Tibial nerve (tissue), 4 donors: ENCODE results near the gene CDKN2B-AS1. TPM values are rescaled to one million over a fixed set of nuclear protein-coding genes. Genes with fewer than 3 reads are reported as not detected.

ENCODE experiments used
- DNase-seq, 2 donors: peaks; one replicate each; pipeline ENCODE4 v3.0.0-alpha.2; 2019; ENCODE audit warnings: low spot score in 2 of 2
- H3K27ac ChIP-seq, 4 donors: fragments of 200-600 bp; sonication (generic) in 3 of 4; one replicate each; pipeline ENCODE4 v1.5.1; 2017 to 2019; ENCODE audit warnings: mild to moderate bottlenecking in 1 of 4
- H3K27me3 ChIP-seq, 2 donors: fragments of 200-600 bp; sonication (generic) in 1 of 2; one replicate each; pipeline versions ENCODE4 v1.5.1 to v1.6.0; 2017 to 2019
- H3K36me3 ChIP-seq, 3 donors: fragments of 200-600 bp; sonication (generic); one replicate each; pipeline ENCODE4 v1.5.1; 2018 to 2019
- H3K4me1 ChIP-seq, 4 donors: fragments of 200-600 bp; sonication (generic) in 3 of 4; one replicate each; pipeline ENCODE4 v1.5.1; 2017 to 2019
- H3K4me3 ChIP-seq, 4 donors: fragments of 200-600 bp; sonication (generic) in 3 of 4; one replicate each; pipeline ENCODE4 v1.5.1; 2017 to 2019; ENCODE audit warnings: mild to moderate bottlenecking in 1 of 4, moderate library complexity in 1 of 4
- H3K9me3 ChIP-seq, 4 donors: fragments of 200-600 bp; sonication (generic) in 3 of 4; one replicate each; pipeline ENCODE4 v1.5.1; 2017 to 2019
- EP300 ChIP-seq, 2 donors: sonication (generic); formaldehyde crosslinking; IDR thresholded peaks; one replicate each; pipeline ENCODE4 v1.6.1; 2017; ENCODE audit warnings: antibody characterized with exemption in 2 of 2, mild to moderate bottlenecking in 1 of 2
- POLR2A ChIP-seq, 2 donors: fragments of 450-650 bp; IDR thresholded peaks; one replicate each; pipeline ENCODE4 v1.6.1; 2017; ENCODE audit warnings: antibody characterized with exemption in 2 of 2, mild to moderate bottlenecking in 2 of 2, moderate library complexity in 2 of 2
- WGBS, 2 donors: methylation state at CpG; one replicate each; pipeline ENCODE4 v1.1.5; 2018; 5-methylcytosine and 5-hydroxymethylcytosine counted together
- total RNA-seq, 4 donors: library from RNA; depleted of rRNA; stranded (reverse); fragments of >200 nt; gene quantifications; one replicate each; pipeline ENCODE4 v1.1.0, GENCODE V29; 2016
- TF ChIP-seq, protein P1 (sequence below), 5 experiments: fragments of 200-600 bp in 3 of 5; fragments of 450-650 bp in 2 of 5; sonication (generic) in 3 of 5; IDR thresholded peaks; one replicate each; pipeline ENCODE4 v1.5.1; 2016 to 2019; ENCODE audit warnings: antibody characterized with exemption in 5 of 5, mild to moderate bottlenecking in 3 of 5, moderate library complexity in 2 of 5

CDKN2B-AS1 gene
- total RNA-seq, 4 donors from 2014 or later, result 0.59 to 1.5 (median 0.90) TPM; not detected in 1

DNA sequence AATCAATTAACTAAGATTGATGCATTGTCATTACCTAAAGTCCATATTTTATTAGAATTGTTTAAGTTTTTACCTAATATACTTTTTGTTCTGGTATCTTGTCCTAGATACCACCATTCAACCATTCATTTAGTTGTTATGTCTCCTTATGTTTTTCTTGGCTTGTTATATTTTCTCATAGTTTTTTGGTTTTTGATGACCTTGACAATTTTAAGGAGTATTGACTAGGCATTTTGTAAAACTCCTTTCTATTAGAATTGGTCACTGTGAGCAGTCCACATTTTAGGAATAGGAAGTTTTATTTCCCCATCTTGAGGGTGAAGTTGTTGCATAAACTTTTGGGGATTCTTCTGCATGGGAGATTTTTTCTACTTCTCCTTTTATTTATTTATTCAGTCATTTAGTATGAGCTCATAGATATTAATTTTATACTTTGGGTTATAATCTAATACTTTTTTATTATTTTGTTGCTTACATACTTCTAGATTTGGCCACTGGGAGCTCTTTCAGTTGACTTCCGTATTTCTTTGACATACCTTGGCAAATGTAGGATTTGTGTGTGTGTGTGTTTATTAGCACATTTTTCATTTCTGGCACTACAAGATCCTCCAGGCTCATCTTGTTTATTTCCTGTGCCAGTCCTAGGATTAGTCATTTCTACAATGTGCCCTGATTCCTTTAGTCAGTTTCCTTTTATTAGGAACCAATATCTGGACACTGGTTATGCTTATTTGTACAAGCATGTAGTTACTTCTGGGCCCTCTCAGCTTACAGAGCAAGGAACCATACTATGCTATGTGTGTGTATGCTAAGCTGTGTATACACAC, 149.4 kb downstream of the CDKN2B-AS1 start:
- H3K36me3 ChIP-seq, result no peaks in the 10 kb centered on the region
- no peak overlapping the region for H3K27ac ChIP-seq
- no peak overlapping the region for H3K4me3 ChIP-seq
- DNase-seq, result no peak
- TF ChIP-seq EP300 (IDR thresholded peaks at IDR 0.05), result no peak
- TF ChIP-seq, protein P1, sequence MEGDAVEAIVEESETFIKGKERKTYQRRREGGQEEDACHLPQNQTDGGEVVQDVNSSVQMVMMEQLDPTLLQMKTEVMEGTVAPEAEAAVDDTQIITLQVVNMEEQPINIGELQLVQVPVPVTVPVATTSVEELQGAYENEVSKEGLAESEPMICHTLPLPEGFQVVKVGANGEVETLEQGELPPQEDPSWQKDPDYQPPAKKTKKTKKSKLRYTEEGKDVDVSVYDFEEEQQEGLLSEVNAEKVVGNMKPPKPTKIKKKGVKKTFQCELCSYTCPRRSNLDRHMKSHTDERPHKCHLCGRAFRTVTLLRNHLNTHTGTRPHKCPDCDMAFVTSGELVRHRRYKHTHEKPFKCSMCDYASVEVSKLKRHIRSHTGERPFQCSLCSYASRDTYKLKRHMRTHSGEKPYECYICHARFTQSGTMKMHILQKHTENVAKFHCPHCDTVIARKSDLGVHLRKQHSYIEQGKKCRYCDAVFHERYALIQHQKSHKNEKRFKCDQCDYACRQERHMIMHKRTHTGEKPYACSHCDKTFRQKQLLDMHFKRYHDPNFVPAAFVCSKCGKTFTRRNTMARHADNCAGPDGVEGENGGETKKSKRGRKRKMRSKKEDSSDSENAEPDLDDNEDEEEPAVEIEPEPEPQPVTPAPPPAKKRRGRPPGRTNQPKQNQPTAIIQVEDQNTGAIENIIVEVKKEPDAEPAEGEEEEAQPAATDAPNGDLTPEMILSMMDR (IDR thresholded peaks at IDR 0.05), result no peak
- no peak for TF ChIP-seq POLR2A (IDR thresholded peaks at IDR 0.05)
- H3K4me1 ChIP-seq, result peaks cover 0 to 12% (median 6%) of the 10 kb centered on the region in 4 donors
- H3K27me3 ChIP-seq, result no peaks in the 10 kb centered on the region
- H3K9me3 ChIP-seq, result no peaks in the 10 kb centered on the region
- WGBS, 2 donors, result 3 to 74% methylated on average over 1 of the region's 1 CpG

DNA sequence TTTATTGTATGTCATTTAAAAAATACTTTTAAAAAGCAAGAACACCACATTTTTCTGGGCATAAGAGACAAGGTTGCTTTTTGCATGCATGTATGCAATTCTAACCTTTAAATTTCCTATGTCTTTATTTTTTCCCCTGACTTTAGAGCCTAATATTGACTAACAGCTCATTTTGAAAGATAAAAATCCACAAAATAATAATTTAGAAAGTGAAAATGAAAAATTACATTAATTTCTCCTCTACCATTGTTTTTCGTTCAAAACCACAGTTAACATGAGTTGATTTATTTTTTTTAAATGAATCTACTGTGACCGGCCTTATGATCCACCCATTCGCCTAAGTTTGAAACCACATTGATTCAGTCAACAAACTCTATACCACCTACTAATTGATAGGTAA, 152.0 kb downstream of the CDKN2B-AS1 start:
- no peaks in the 10 kb centered on the region for H3K27me3 ChIP-seq
- H3K36me3 ChIP-seq, result no peaks in the 10 kb centered on the region
- peaks cover 0 to 13% (median 3%) of the 10 kb centered on the region in 4 donors for H3K4me1 ChIP-seq
- no peak overlapping the region for H3K27ac ChIP-seq
- 90 to 94% methylated on average over 3 of the region's 3 CpGs for WGBS, 2 donors
- no peak for DNase-seq
- no peak overlapping the region for H3K4me3 ChIP-seq
- TF ChIP-seq, protein P1 (IDR thresholded peaks at IDR 0.05), result no peak
- TF ChIP-seq EP300 (IDR thresholded peaks at IDR 0.05), result no peak
- TF ChIP-seq POLR2A (IDR thresholded peaks at IDR 0.05), result no peak
- H3K9me3 ChIP-seq, result no peaks in the 10 kb centered on the region

DNA sequence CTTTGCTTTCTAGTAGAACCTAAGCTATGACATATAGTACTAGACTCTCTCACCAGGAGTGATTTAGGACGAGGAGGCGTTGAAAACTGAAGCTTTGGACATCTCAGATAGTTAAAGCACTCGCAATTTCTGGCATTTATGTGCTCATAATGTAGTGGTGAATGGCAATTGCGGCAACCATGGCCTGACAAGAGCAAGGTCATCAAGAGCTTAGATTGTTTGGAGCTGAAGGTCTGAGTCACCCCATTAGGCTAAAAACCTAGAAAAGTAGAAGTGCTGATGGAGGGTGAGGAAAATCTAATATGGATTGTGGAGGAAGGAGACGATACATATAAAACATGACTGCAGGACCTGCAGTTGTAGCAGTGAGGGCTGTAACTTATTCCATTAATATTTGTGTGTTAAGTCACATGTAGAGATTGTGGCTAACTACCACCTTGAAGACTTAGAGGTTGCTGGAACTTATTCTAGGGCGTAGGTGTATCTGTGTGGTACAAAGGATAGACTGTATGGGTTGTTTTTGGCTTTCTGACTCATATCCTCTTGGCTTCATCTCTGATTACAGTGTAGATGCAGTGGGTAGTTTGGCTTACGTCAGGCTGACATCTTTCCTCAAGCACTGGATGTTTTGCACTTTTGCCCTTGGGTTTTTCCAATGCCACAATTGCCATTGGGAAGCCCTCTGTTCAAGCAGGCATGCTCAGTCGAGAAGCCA, 153.4 kb downstream of the CDKN2B-AS1 start:
- 76 to 78% methylated on average over 8 of the region's 8 CpGs for WGBS, 2 donors
- Histone ChIP-seq H3K4me1 (peaks cover 0 to 7% (median 0%) of the 10 kb centered on the region in 4 donors), H3K9me3 (no peaks in the 10 kb centered on the region), H3K27me3 (no peaks in the 10 kb centered on the region), H3K36me3 (no peaks in the 10 kb centered on the region), H3K4me3 (no peak overlapping the region), H3K27ac (no peak overlapping the region)
- DNase-seq, result no peak
- TF ChIP-seq, protein P1 (IDR thresholded peaks at IDR 0.05), result no peak
- no peak for TF ChIP-seq EP300 (IDR thresholded peaks at IDR 0.05)
- TF ChIP-seq POLR2A (IDR thresholded peaks at IDR 0.05), result no peak

DNA sequence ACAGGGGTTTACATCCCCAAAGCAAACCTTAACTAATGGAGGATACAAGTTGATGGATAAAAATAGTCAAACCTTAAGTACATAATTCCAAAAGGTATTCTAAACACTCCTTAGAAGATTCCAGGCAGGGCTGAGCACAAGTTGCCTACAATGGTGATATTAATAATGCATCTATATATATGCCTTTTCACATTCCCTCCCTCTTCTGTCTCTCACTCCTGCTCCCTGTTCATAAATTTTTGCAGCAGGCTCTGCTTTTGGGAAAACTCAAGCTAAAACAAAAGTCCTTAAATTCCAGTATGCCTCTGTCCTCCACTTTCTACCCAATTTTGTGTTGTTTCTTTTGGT, 153.9 kb downstream of the CDKN2B-AS1 start:
- H3K36me3 ChIP-seq, result no peaks in the 10 kb centered on the region
- TF ChIP-seq, protein P1 (IDR thresholded peaks at IDR 0.05), result no peak
- TF ChIP-seq POLR2A (IDR thresholded peaks at IDR 0.05) (no peak), EP300 (IDR thresholded peaks at IDR 0.05) (no peak)

More for the DNA sequence above, 153.9 kb downstream of the CDKN2B-AS1 start:
- Histone ChIP-seq H3K4me1 (peaks cover 0 to 7% (median 0%) of the 10 kb centered on the region in 4 donors), H3K27ac (peak overlapping the region in 1 of 4 donors; percentile 51), H3K4me3 (no peak overlapping the region), H3K27me3 (no peaks in the 10 kb centered on the region), H3K9me3 (no peaks in the 10 kb centered on the region)
- no peak for DNase-seq
